ENCODE measurements around the gene RAVER2. TPM values are rescaled to one million over a fixed set of nuclear protein-coding genes. Genes with fewer than 3 reads are reported as not detected.
"Not testable (repeated sequence)": the region's sequence is repeated elsewhere in the genome, so short reads cannot be mapped to it uniquely, and the experiment has no call there.

RAVER2 gene
- total RNA-seq, 1 donor from 2014 or later = 28.3 TPM

- DNase-seq = not testable (repeated sequence)
Observed at GRCh38 chr1:64817364-64817763, 72.5 kb downstream of the RAVER2 start.

GRCh38 chr1:64820572-64820971 is 75.7 kb downstream of the RAVER2 start:
- not testable (repeated sequence) for DNase-seq

- DNase-seq = no peak
Observed at GRCh38 chr1:64822621-64823020, 77.7 kb downstream of the RAVER2 start.

- DNase-seq = peak; percentile 92
Observed at GRCh38 chr1:64823691-64824476, 79.0 kb downstream of the RAVER2 start.

- no peak for DNase-seq
Observed at GRCh38 chr1:64826991-64827390, 82.1 kb downstream of the RAVER2 start.

- no peak for DNase-seq
Observed at GRCh38 chr1:64828829-64829228, 84.0 kb downstream of the RAVER2 start.

GRCh38 chr1:64829411-64830029 is 84.6 kb downstream of the RAVER2 start:
- peak; percentile 53 for DNase-seq

GRCh38 chr1:64830030-64830651 is 85.3 kb downstream of the RAVER2 start:
- DNase-seq = no peak

GRCh38 chr1:64834734-64835133 is 89.9 kb downstream of the RAVER2 start:
- DNase-seq = no peak

GRCh38 chr1:64836802-64837201 is 91.9 kb downstream of the RAVER2 start:
- no peak for DNase-seq

GRCh38 chr1:64838486-64838885 is 93.6 kb downstream of the RAVER2 start:
- DNase-seq = no peak

GRCh38 chr1:64839261-64839660 is 94.4 kb downstream of the RAVER2 start:
- peak; percentile 26 for DNase-seq

- peak; percentile 71 for DNase-seq
Observed at GRCh38 chr1:64839732-64840405, 95.0 kb downstream of the RAVER2 start.

GRCh38 chr1:64841330-64842065 is 96.6 kb downstream of the RAVER2 start:
- no peak for DNase-seq

- no peak for DNase-seq
Observed at GRCh38 chr1:64842224-64842623, 97.3 kb downstream of the RAVER2 start.

GRCh38 chr1:64843675-64844074 is 98.8 kb downstream of the RAVER2 start:
- no peak for DNase-seq

- DNase-seq = no peak
Observed at GRCh38 chr1:64844175-64844574, 99.3 kb downstream of the RAVER2 start.

GRCh38 chr1:64844609-64845008 is 99.7 kb downstream of the RAVER2 start:
- no peak for DNase-seq

GRCh38 chr1:64845831-64846425 is 101.1 kb downstream of the RAVER2 start:
- DNase-seq = no peak

GRCh38 chr1:64846573-64847430 is 101.9 kb downstream of the RAVER2 start:
- no peak for DNase-seq

GRCh38 chr1:64847666-64848065 is 102.8 kb downstream of the RAVER2 start:
- no peak for DNase-seq

Data from tongue (tissue), 2 donors.